HepG2 (cell line): ENCODE data around the gene SURF1. TPM values are rescaled to one million over a fixed set of nuclear protein-coding genes. Genes with fewer than 3 reads are reported as not detected.

Experiments used
- EED ChIP-seq: sonication (generic); formaldehyde crosslinking; IDR thresholded peaks from 2 replicates; pipeline ENCODE4 v1.5.0; 2020; ENCODE audit warnings: mild to moderate bottlenecking, missing genetic modification reagents
- ELF4 ChIP-seq: sonication (generic); formaldehyde crosslinking; IDR thresholded peaks from 2 replicates; pipeline ENCODE4 v1.5.0; 2020; ENCODE audit warnings: missing genetic modification reagents, mild to moderate bottlenecking, moderate library complexity, borderline replicate concordance
- HNRNPL ChIP-seq: fragments of 200-400 bp; formaldehyde crosslinking; IDR thresholded peaks from 2 replicates; pipeline ENCODE4 v1.6.1; 2017; ENCODE audit warnings: mild to moderate bottlenecking, low read depth, low read length
- LCORL ChIP-seq, 2 experiments: fragments of 450-650 bp in 1 of 2; sonication (generic) in 1 of 2; formaldehyde crosslinking in 1 of 2; IDR thresholded peaks; 2 replicates each; pipeline versions ENCODE4 v1.5.0 to v1.6.1; 2017 to 2020; ENCODE audit warnings: antibody characterized with exemption in 1 of 2, missing genetic modification reagents in 1 of 2
- MAFK ChIP-seq, 2 experiments: IDR thresholded peaks in 1 of 2; conservative IDR thresholded peaks in 1 of 2; 2 replicates each; pipeline ENCODE4 v1.6.1; 2011; ENCODE audit warnings: improper control_type of control experiment in 2 of 2, low read length in 2 of 2
- MATR3 ChIP-seq: sonication (generic); formaldehyde crosslinking; IDR thresholded peaks from 2 replicates; pipeline ENCODE4 v1.4.0; 2020; ENCODE audit warnings: missing genetic modification reagents
- MBD4 ChIP-seq: IDR thresholded peaks from 2 replicates; pipeline ENCODE4 v1.6.1; 2012; ENCODE audit warnings: low read length, inconsistent platforms, borderline replicate concordance
- NR2F6 ChIP-seq, 2 experiments: IDR thresholded peaks; 2 replicates each; pipeline ENCODE4 v1.6.1; 2016; ENCODE audit warnings: antibody characterized with exemption in 1 of 2, mild to moderate bottlenecking in 1 of 2
- SETDB1 ChIP-seq: sonication (generic); formaldehyde crosslinking; IDR thresholded peaks from 2 replicates; pipeline ENCODE4 v1.5.1; 2020; ENCODE audit warnings: missing genetic modification reagents, mild to moderate bottlenecking, borderline replicate concordance
- SSRP1 ChIP-seq: IDR thresholded peaks from 2 replicates; pipeline ENCODE4 v1.6.1; 2016; ENCODE audit warnings: control low read depth
- ZBTB2 ChIP-seq: sonication (generic); formaldehyde crosslinking; IDR thresholded peaks from 2 replicates; pipeline ENCODE4 v1.8.0; 2022; ENCODE audit warnings: low read depth, missing genetic modification reagents
- ZHX1 ChIP-seq: sonication (generic); formaldehyde crosslinking; IDR thresholded peaks from 2 replicates; pipeline ENCODE4 v1.8.1; 2022; ENCODE audit warnings: low read depth, mild to moderate bottlenecking, missing genetic modification reagents
- ZNF460 ChIP-seq: sonication (generic); formaldehyde crosslinking; IDR thresholded peaks from 2 replicates; pipeline ENCODE4 v1.5.1; 2020; ENCODE audit warnings: missing genetic modification reagents, mild to moderate bottlenecking, borderline replicate concordance
- ZNF687 ChIP-seq: sonication (generic); formaldehyde crosslinking; IDR thresholded peaks from 2 replicates; pipeline ENCODE4 v1.5.1; 2020; ENCODE audit warnings: mild to moderate bottlenecking, missing genetic modification reagents, moderate library complexity
- ZNF850 ChIP-seq: sonication (generic); formaldehyde crosslinking; conservative IDR thresholded peaks from 2 replicates; pipeline ENCODE4 v1.9.0; 2021; ENCODE audit warnings: mild to moderate bottlenecking, missing genetic modification reagents
- ZNF878 ChIP-seq: sonication (generic); formaldehyde crosslinking; IDR thresholded peaks from 2 replicates; pipeline ENCODE4 v1.8.1; 2023; ENCODE audit warnings: mild to moderate bottlenecking, missing genetic modification reagents, moderate library complexity
- ZSCAN22 ChIP-seq: sonication (generic); formaldehyde crosslinking; IDR thresholded peaks from 2 replicates; pipeline ENCODE4 v1.4.0; 2020; ENCODE audit warnings: mild to moderate bottlenecking, missing genetic modification reagents
- polyA plus RNA-seq, 8 experiments: library from polyadenylated mRNA; depleted of rRNA in 3 of 8; stranded (reverse) in 7 of 8; unstranded in 1 of 8; fragments of >200 nt; fragmentation: Illumina TruSeq in 4 of 8; extraction: Trizol in 4 of 8; gene quantifications; 2 replicates each; pipeline versions ENCODE4 v1.2.1 to v1.2.3, GENCODE V29; 2011 to 2016; ENCODE audit warnings: low read depth in 4 of 8, missing spikeins in 1 of 8, mixed read lengths in 1 of 8; ENCODE audit not compliant: insufficient read depth in 1 of 8
- total RNA-seq, 5 experiments: library from RNA; depleted of rRNA; stranded (reverse); fragments of >200 nt; fragmentation: Illumina TruSeq; extraction: Trizol; gene quantifications; 2 replicates each; pipeline ENCODE4 v1.2.3, GENCODE V29; 2016; ENCODE audit warnings: low read depth in 1 of 5

SURF1 gene
- total and polyA plus RNA-seq, 2 of the 13 experiments (the other 11 are each of a cell fraction or from before 2014, with no cell fraction given): 17.8 to 40.7 TPM

GRCh38 chr9:133347985-133348717 lies 8.1 kb downstream of the SURF1 start, which contains the start of the genes MED22 and RPL7A (continued):
- TF ChIP-seq ZNF687: peak; percentile 83
- TF ChIP-seq ZNF850 (CRISPR knock-in tag): no peak
- TF ChIP-seq ZNF460 (CRISPR knock-in tag): no peak
- TF ChIP-seq ZSCAN22 (CRISPR knock-in tag): no peak
- no peak for TF ChIP-seq ZNF878
- TF ChIP-seq HNRNPL: 0 out of 2 replicates have a peak, but pooled peaks have one; percentile 54
- TF ChIP-seq MATR3 (CRISPR knock-in tag): no peak
- peak; percentile 58; the same call in 1 of the 2 replicates for TF ChIP-seq ZBTB2 (CRISPR knock-in tag)
- 0 out of 2 replicates have a peak, but pooled peaks have one; percentile 41 for TF ChIP-seq ZHX1 (CRISPR knock-in tag)
- TF ChIP-seq NR2F6 (IDR thresholded peaks at IDR 0.05): no peak; the same call in 1 of the 2 replicates
- TF ChIP-seq NR2F6 (CRISPR knock-in tag; IDR thresholded peaks at IDR 0.05): peak; percentile 30; the same call in 1 of the 2 replicates
- no peak for TF ChIP-seq ELF4
- no peak for TF ChIP-seq LCORL (IDR thresholded peaks at IDR 0.05)
- no peak; the same call in 1 of the 2 replicates for TF ChIP-seq LCORL (CRISPR knock-in tag; IDR thresholded peaks at IDR 0.05)
- TF ChIP-seq SETDB1 (CRISPR knock-in tag): no peak
- no peak for TF ChIP-seq SSRP1 (CRISPR knock-in tag)
- TF ChIP-seq MBD4: no peak
- no peak for TF ChIP-seq MAFK (conservative IDR thresholded peaks at IDR 0.05 in 1 of 2, IDR thresholded peaks at IDR 0.05 in 1 of 2; ENCODE audit: low read length in 2 of 2)
- no peak for TF ChIP-seq EED (CRISPR knock-in tag)
